RKO (cell line): ENCODE results near the gene HOXC9.

Experiments used
- DNase-seq: peaks from one replicate; pipeline ENCODE4 v3.0.0-alpha.2; 2016; ENCODE audit warnings: low spot score

The HOXC9 gene

GRCh38 chr12:54000116-54001114, at the start of gene HOXC9:
HOXC9 (plus strand) TSS chr12:54000161; CDS start chr12:54000189, 28 bp downstream.
- DNase-seq = no peak

DNA sequence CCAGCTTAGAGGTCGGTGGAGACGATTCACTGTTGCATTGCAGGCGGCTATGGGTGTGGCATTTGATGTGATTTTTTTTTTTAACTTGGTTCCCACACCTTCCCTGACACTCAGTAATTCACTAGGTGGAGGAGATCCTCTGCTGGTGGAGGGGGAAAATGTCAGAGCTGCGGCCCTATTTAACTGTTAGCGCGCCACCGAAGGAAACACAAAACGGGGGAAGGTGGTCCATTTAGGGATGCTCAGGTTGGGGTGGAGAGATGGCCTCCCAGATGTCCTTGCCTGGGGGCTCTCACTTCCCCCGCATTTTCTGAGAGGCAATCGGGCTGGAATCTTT, 49.6 kb upstream of the HOXC9 start:
- no peak for DNase-seq

DNA sequence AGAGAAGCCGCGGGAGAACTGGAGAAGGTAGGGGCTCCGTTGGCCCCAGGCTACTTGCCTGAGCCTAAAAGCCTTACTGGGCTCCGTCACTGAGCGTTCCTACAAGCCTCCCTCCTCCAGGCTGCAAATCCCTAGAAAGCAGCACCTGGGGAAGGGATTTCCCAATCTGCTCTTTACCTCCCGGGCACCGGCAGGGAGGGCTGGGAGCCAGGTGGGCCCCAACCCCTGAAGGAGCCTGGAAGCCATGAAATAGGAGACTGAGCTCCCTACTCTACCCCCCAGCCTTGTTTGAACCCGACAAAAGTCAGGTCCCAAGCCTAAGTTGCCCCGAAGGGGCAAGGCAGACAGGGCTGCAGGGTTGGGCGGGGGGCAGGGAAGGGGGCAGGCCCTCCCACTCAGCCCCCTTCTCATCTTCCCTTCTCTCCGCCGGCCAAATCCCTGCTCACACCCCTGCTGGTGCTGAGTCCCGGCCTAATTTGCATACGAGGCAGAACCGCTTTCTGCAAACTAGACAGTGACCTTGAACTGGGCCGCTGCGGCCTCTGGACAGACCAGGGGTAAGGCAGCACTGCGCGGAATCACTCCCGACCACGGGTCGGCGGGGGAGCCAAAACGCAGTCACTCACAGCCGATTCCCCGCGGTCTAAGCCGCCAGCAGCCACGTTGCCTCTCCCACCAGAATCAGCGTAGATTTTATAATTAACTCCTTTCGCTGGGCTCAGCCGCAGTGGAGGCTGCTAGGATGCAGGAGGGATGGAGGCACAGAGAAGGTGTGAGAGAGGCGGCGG, 49.0 kb upstream of the HOXC9 start:
- DNase-seq = no peak

- DNase-seq = no peak
Measured at GRCh38 chr12:53951577-53952334, 48.2 kb upstream of the HOXC9 start.

- no peak for DNase-seq
Measured at GRCh38 chr12:53952335-53952694, 47.6 kb upstream of the HOXC9 start.

GRCh38 chr12:53952871-53953734, 46.9 kb upstream of the HOXC9 start:
- no peak for DNase-seq

- DNase-seq = no peak
Measured at GRCh38 chr12:53953831-53954693, 45.9 kb upstream of the HOXC9 start.

DNA sequence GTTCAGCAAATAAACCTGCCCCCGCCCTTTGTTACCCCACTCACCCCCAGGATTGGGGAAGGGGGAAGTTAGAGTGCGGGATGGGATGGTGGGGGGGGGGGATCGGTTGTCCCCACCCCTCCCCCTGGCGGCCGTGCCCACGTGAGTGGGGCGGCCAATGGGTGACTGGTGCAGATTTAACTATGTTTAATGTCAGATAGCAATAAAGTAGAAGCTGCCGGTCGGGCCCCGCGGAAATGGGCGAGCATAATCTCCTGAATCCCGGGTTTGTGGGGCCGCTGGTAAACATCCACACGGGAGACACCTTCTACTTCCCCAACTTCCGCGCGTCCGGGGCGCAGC, 45.3 kb upstream of the HOXC9 start, which contains the start of gene HOXC12:
Gene HOXC12 (plus strand): TSS at position 210 of the 342 bp plus-strand sequence. CDS start 27 bp downstream, at position 237.
- no peak for DNase-seq

GRCh38 chr12:53955036-53955775, 44.8 kb upstream of the HOXC9 start:
- DNase-seq = no peak

GRCh38 chr12:53955776-53956250, 44.1 kb upstream of the HOXC9 start:
- no peak for DNase-seq

- no peak for DNase-seq
Measured at GRCh38 chr12:53956251-53956887, 43.6 kb upstream of the HOXC9 start.

DNA sequence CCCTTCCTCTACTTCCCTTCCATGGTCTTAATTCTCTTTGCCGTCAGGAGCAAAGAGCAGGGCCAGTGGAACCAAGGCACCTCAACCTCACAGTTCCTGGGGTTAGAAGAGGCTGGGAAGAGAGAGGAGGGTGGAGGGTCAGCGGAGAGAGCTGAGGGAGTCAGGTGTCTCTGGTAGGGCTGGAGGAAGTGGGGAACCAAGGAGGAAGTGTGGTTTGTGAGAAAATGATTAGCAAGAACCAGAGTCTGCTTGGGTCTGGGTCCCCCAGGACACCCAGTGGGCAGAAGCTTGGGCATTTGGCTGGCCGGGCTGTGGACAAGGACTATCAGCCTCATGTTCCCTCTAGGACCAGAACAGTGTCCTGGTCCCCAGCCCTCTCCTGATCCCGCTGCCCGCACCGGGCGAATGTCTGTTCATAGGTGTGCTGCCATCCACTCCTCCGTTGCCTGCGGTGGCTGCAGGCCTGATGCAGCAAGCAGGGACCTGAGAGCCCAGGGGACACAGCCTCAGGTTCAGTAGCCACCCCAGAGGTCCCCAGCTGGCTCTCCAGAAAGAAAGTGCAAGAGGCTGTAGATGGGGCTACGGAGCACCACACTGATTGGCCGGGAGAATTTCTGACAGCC, 42.9 kb upstream of the HOXC9 start:
- no peak for DNase-seq

- DNase-seq = no peak
Measured at GRCh38 chr12:53958128-53958527, 41.8 kb upstream of the HOXC9 start.

DNA sequence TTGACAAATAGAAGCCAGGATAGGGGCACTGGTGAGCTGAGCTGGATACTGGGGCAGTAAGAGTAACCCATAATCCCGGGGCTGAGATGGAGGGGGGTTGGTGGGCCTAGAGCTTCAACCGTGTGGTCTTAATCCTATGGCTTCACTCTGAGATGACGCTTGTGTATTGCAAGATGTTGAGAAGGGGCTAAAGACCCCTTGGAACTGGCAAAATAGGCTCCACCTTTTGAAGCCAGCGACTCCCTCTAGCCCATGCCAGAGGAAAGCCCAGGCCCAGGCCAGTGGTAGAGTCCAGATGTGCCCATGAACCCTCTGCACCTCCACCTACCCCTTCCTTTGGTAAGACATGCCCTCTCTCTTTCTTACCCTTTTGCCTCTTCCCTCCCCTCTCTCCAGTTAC, 40.6 kb upstream of the HOXC9 start:
- DNase-seq = no peak

DNA sequence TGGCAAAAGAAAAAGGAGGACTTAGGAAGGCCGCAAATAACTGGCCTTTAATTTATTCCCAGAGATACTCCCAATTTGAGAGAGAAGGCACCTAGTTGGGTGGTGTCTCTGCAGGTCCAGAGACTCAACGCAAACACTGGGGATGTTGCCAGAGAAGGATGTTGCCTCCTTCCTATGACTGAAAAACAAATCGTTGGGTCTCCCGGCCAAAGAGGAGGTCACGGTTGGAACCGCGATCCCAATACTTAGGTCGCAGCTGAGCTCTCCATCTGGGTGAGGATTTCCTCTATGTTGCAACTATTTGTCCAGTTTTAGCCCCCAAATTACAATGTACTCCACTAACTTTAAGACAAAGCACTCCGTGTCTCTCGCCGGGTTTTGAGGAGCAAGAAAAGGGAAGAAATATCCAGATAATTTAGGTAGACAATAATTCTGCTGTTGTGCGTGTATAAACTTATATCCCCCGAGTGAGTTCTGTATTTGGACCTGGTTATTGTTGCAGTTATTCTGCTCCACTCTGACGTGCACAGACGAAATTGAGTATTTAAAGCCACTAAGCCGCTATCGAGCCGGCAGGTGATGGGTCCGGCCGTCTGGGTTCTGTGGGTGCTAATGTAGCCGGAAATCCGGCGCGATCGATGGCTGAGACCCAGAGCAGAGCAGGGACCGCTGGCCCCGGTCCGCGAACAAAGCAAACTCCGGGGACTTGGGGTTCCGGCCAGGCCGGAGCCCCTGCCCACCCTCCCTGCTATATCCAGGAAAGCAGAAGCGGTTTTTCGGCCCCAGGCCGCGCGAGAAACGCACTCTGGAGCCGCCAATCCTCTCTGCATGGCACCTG, 39.6 kb upstream of the HOXC9 start:
- DNase-seq = no peak

- DNase-seq = no peak
Measured at GRCh38 chr12:53961025-53961761, 38.8 kb upstream of the HOXC9 start.

DNA sequence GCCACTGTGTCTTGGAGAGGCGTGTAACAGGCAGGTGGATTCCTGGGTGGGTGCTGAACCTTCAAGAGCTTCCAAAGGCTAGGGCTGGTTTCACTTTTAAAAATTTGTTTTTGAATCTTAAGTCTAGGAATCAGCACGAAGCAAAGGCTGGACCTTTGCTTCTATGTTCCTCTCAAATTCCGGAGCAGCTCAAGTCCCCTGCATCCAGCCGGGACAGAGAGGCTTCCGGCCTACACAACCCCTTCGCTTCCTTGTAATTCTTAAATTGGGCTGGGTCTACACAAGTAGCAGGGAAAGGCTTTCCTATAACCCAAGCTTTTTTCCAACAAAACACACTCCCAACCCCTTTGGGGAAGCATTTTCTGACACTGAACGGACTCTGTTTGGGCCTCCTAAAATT, 37.0 kb upstream of the HOXC9 start:
- no peak for DNase-seq
